HepG2 (cell line): ENCODE measurements around the gene GOLGB1. TPM values are rescaled to one million over a fixed set of nuclear protein-coding genes. Genes with fewer than 3 reads are reported as not detected.

Source experiments
- polyA plus RNA-seq, 8 experiments: library from polyadenylated mRNA; depleted of rRNA in 3 of 8; stranded (reverse) in 7 of 8; unstranded in 1 of 8; fragments of >200 nt; fragmentation: Illumina TruSeq in 4 of 8; extraction: Trizol in 4 of 8; gene quantifications; 2 replicates each; pipeline versions ENCODE4 v1.2.1 to v1.2.3, GENCODE V29; 2011 to 2016; ENCODE audit warnings: low read depth in 4 of 8, missing spikeins in 1 of 8, mixed read lengths in 1 of 8; ENCODE audit not compliant: insufficient read depth in 1 of 8
- small RNA-seq, 3 experiments: library from RNA; depleted of rRNA; stranded (forward); fragments of <200 nt; gene quantifications; one replicate each; pipeline ENCODE3, GENCODE V24; 2012; ENCODE audit warnings: low read depth in 2 of 3, low replicate concordance in 1 of 3; ENCODE audit not compliant: insufficient read length in 3 of 3, insufficient read depth in 2 of 3
- total RNA-seq, 5 experiments: library from RNA; depleted of rRNA; stranded (reverse); fragments of >200 nt; fragmentation: Illumina TruSeq; extraction: Trizol; gene quantifications; 2 replicates each; pipeline ENCODE4 v1.2.3, GENCODE V29; 2016; ENCODE audit warnings: low read depth in 1 of 5

The GOLGB1 gene
- total and polyA plus RNA-seq, 2 of the 13 experiments (the other 11 are each of a cell fraction or from before 2014, with no cell fraction given), result 13.1 to 39.5 TPM

Small RNA genes within 50 kb of the gene (small RNA-seq; reads per million reads assigned to genes)
- 0 reads per million in 3 experiments for gene RNU4-62P

Other genes with a start within 250 kb of the GOLGB1 start
- 16.0 and 18.6 TPM in 2 replicates for gene POLQ, start 203.8 kb downstream of the GOLGB1 start, total RNA-seq (2016; rRNA removed; fragmentation: Illumina TruSeq; extraction: Trizol)
- 1.6 and 2.5 TPM in 2 replicates for gene POLQ, start 203.8 kb downstream of the GOLGB1 start, polyA plus RNA-seq (2011; rRNA removed)
- not detected in 2 replicates for gene ARGFX, start 181.8 kb downstream of the GOLGB1 start, total RNA-seq (2016; rRNA removed; fragmentation: Illumina TruSeq; extraction: Trizol)
- not detected in 2 replicates for gene ARGFX, start 181.8 kb downstream of the GOLGB1 start, polyA plus RNA-seq (2011; rRNA removed)
- gene FBXO40, start 156.4 kb downstream of the GOLGB1 start, total RNA-seq (2016; rRNA removed; fragmentation: Illumina TruSeq; extraction: Trizol), result not detected in 2 replicates
- gene FBXO40, start 156.4 kb downstream of the GOLGB1 start, polyA plus RNA-seq (2011; rRNA removed), result not detected in 2 replicates
- gene HCLS1, start 88.8 kb downstream of the GOLGB1 start, total RNA-seq (2016; rRNA removed; fragmentation: Illumina TruSeq; extraction: Trizol), result not detected in 2 replicates
- gene HCLS1, start 88.8 kb downstream of the GOLGB1 start, polyA plus RNA-seq (2011; rRNA removed), result not detected in 2 replicates
- 41.4 and 44.8 TPM in 2 replicates for gene IQCB1, start 85.3 kb upstream of the GOLGB1 start, total RNA-seq (2016; rRNA removed; fragmentation: Illumina TruSeq; extraction: Trizol)
- gene IQCB1, start 85.3 kb upstream of the GOLGB1 start, polyA plus RNA-seq (2011; rRNA removed), result 17.8 and 18.0 TPM in 2 replicates
- 14.6 and 20.1 TPM in 2 replicates for gene EAF2, start 85.5 kb upstream of the GOLGB1 start, total RNA-seq (2016; rRNA removed; fragmentation: Illumina TruSeq; extraction: Trizol)
- gene EAF2, start 85.5 kb upstream of the GOLGB1 start, polyA plus RNA-seq (2011; rRNA removed), result 4.0 and 4.3 TPM in 2 replicates
- 0.41 and 1.0 TPM in 2 replicates for gene SLC15A2, start 144.7 kb upstream of the GOLGB1 start, total RNA-seq (2016; rRNA removed; fragmentation: Illumina TruSeq; extraction: Trizol)
- gene SLC15A2, start 144.7 kb upstream of the GOLGB1 start, polyA plus RNA-seq (2011; rRNA removed), result 0.63 and 1.4 TPM in 2 replicates